Astrocyte (in vitro differentiated cells and primary cell): Measurements from ENCODE around the gene TRIM10. TPM values are rescaled to one million over a fixed set of nuclear protein-coding genes. Genes with fewer than 3 reads are reported as not detected.

ENCODE experiments used
- DNase-seq: peaks from one replicate; pipeline ENCODE4 v3.0.0-alpha.2; 2010; ENCODE audit warnings: low read depth
- FAIRE-seq: peaks from 2 replicates; lab custom pipeline; 2011; peaks lifted over from hg19 to GRCh38; lab: Jason Lieb, UNC
- H2AFZ ChIP-seq: 2 replicates; pipeline ENCODE4 v1.6.0; 2012; ENCODE audit warnings: low read depth, low read length, inconsistent platforms
- H3K27ac ChIP-seq: 2 replicates; pipeline ENCODE4 v1.5.1; 2011; ENCODE audit warnings: low read depth, low read length, inconsistent platforms
- H3K27me3 ChIP-seq: 2 replicates; pipeline ENCODE4 v1.6.0; 2011; ENCODE audit warnings: low read length, inconsistent platforms; ENCODE audit not compliant: insufficient read depth
- H3K36me3 ChIP-seq: 2 replicates; pipeline ENCODE4 v1.5.1; 2011; ENCODE audit warnings: low read length, inconsistent platforms; ENCODE audit not compliant: insufficient read depth
- H3K4me1 ChIP-seq: 2 replicates; pipeline ENCODE4 v1.5.1; 2011; ENCODE audit warnings: low read length, inconsistent platforms; ENCODE audit not compliant: insufficient read depth
- H3K4me2 ChIP-seq: 2 replicates; pipeline ENCODE4 v1.6.0; 2012; ENCODE audit warnings: low read length, inconsistent platforms
- H3K4me3 ChIP-seq: 2 replicates; pipeline ENCODE4 v1.5.1; 2011; ENCODE audit warnings: low read depth, mild to moderate bottlenecking, low read length, inconsistent platforms; ENCODE audit not compliant: insufficient read depth
- H3K79me2 ChIP-seq: 2 replicates; pipeline ENCODE4 v1.6.0; 2012; ENCODE audit warnings: mild to moderate bottlenecking, low read length, inconsistent platforms; ENCODE audit not compliant: insufficient read depth
- H3K9ac ChIP-seq: 2 replicates; pipeline ENCODE4 v1.6.0; 2012; ENCODE audit warnings: mild to moderate bottlenecking, low read length, inconsistent platforms
- H3K9me3 ChIP-seq: 2 replicates; pipeline ENCODE4 v1.5.1; 2012; ENCODE audit warnings: low read depth, mild to moderate bottlenecking, low read length, inconsistent platforms; ENCODE audit not compliant: insufficient read depth
- H4K20me1 ChIP-seq: 2 replicates; pipeline ENCODE4 v1.6.0; 2012; ENCODE audit warnings: low read length, inconsistent platforms; ENCODE audit not compliant: insufficient read depth
- H3K27ac Mint-ChIP-seq: one replicate; pipeline ENCODE4 v1.8.0; 2021; ENCODE audit warnings: mild to moderate bottlenecking, mixed read lengths; ENCODE audit not compliant: unreplicated experiment
- H3K27me3 Mint-ChIP-seq: one replicate; pipeline ENCODE4 v1.8.0; 2021; ENCODE audit warnings: low read depth, mixed read lengths; ENCODE audit not compliant: unreplicated experiment
- H3K36me3 Mint-ChIP-seq: one replicate; pipeline ENCODE4 v1.8.0; 2021; ENCODE audit warnings: low read depth, mixed read lengths; ENCODE audit not compliant: unreplicated experiment
- H3K4me1 Mint-ChIP-seq: one replicate; pipeline ENCODE4 v1.8.0; 2021; ENCODE audit warnings: low read depth, mixed read lengths; ENCODE audit not compliant: unreplicated experiment
- H3K4me3 Mint-ChIP-seq: one replicate; pipeline ENCODE4 v1.8.0; 2021; ENCODE audit warnings: mild to moderate bottlenecking, moderate library complexity, mixed read lengths; ENCODE audit not compliant: unreplicated experiment
- H3K9me3 Mint-ChIP-seq: one replicate; pipeline ENCODE4 v1.8.0; 2021; ENCODE audit warnings: mild to moderate bottlenecking, mixed read lengths; ENCODE audit not compliant: unreplicated experiment
- CTCF ChIP-seq: IDR thresholded peaks from 2 replicates; pipeline ENCODE4 v1.5.1; 2011; ENCODE audit warnings: low read depth, mild to moderate bottlenecking, inconsistent platforms, low read length, moderate library complexity; ENCODE audit not compliant: insufficient read depth
- EZH2 ChIP-seq: IDR thresholded peaks from 2 replicates; pipeline ENCODE4 v1.6.1; 2012; ENCODE audit warnings: mild to moderate bottlenecking, low read length, inconsistent platforms; ENCODE audit not compliant: insufficient read depth
- total RNA-seq: library from RNA; stranded (reverse); gene quantifications from 2 replicates; pipeline ENCODE4 v1.2.1, GENCODE V29; 2021

TRIM10 gene
- total RNA-seq, 1 donor from 2014 or later, result not detected

- no peaks in the 10 kb centered on the region for H3K36me3 Mint-ChIP-seq
- H2AFZ ChIP-seq, result no peak overlapping the region
- TF ChIP-seq CTCF (no peak), EZH2 (no peak)
- H3K9me3 Mint-ChIP-seq, result peaks cover 7% of the 10 kb centered on the region
- no peak overlapping the region for H3K9ac ChIP-seq
- H3K27ac Mint-ChIP-seq, result no peak overlapping the region
- peaks cover 12% of the 10 kb centered on the region for H3K4me1 Mint-ChIP-seq
- peaks cover 4% of the 10 kb centered on the region for H3K27me3 ChIP-seq
- FAIRE-seq, result no peak
- H3K27ac ChIP-seq, result no peak overlapping the region
- H3K36me3 ChIP-seq, result no peaks in the 10 kb centered on the region
- H3K27me3 Mint-ChIP-seq, result peaks cover 32% of the 10 kb centered on the region
- no peak overlapping the region for H3K4me3 ChIP-seq
- no peak overlapping the region for H3K4me3 Mint-ChIP-seq
- no peaks in the 10 kb centered on the region for H3K9me3 ChIP-seq
- no peaks in the 10 kb centered on the region for H3K79me2 ChIP-seq
- H3K4me2 ChIP-seq, result no peak overlapping the region
- H3K4me1 ChIP-seq, result peaks cover 7% of the 10 kb centered on the region
- no peaks in the 10 kb centered on the region for H4K20me1 ChIP-seq
- DNase-seq, result no peak
Observed at GRCh38 chr6:30160008-30160784, 815 bp downstream of the TRIM10 start.

- Histone ChIP-seq H4K20me1 (no peaks in the 10 kb centered on the region), H2AFZ (no peak overlapping the region), H3K9ac (no peak overlapping the region), H3K9me3 (no peaks in the 10 kb centered on the region), H3K27ac (no peak overlapping the region), H3K4me1 (peaks cover 18% of the 10 kb centered on the region), H3K4me2 (no peak overlapping the region), H3K4me3 (no peak overlapping the region), H3K27me3 (peaks cover 3% of the 10 kb centered on the region), H3K36me3 (no peaks in the 10 kb centered on the region), H3K79me2 (no peaks in the 10 kb centered on the region)
- H3K27ac Mint-ChIP-seq, result no peak overlapping the region
- peaks cover 26% of the 10 kb centered on the region for H3K27me3 Mint-ChIP-seq
- peaks cover 5% of the 10 kb centered on the region for H3K9me3 Mint-ChIP-seq
- TF ChIP-seq EZH2 (no peak), CTCF (no peak)
- no peak for DNase-seq
- H3K4me3 Mint-ChIP-seq, result no peak overlapping the region
- no peak for FAIRE-seq
- H3K36me3 Mint-ChIP-seq, result no peaks in the 10 kb centered on the region
- peaks cover 21% of the 10 kb centered on the region for H3K4me1 Mint-ChIP-seq
Observed at GRCh38 chr6:30158475-30159040, 2.5 kb downstream of the TRIM10 start.

GRCh38 chr6:30157999-30158398, 3.0 kb downstream of the TRIM10 start:
- H3K9me3 Mint-ChIP-seq, result peaks cover 5% of the 10 kb centered on the region
- H3K36me3 Mint-ChIP-seq, result no peaks in the 10 kb centered on the region
- Histone ChIP-seq H3K4me1 (peaks cover 18% of the 10 kb centered on the region), H3K4me2 (no peak overlapping the region), H3K9me3 (no peaks in the 10 kb centered on the region), H3K4me3 (no peak overlapping the region), H3K27me3 (no peaks in the 10 kb centered on the region), H3K27ac (no peak overlapping the region), H4K20me1 (no peaks in the 10 kb centered on the region), H3K9ac (no peak overlapping the region), H3K79me2 (no peaks in the 10 kb centered on the region), H3K36me3 (no peaks in the 10 kb centered on the region), H2AFZ (no peak overlapping the region)
- peaks cover 21% of the 10 kb centered on the region for H3K4me1 Mint-ChIP-seq
- H3K4me3 Mint-ChIP-seq, result no peak overlapping the region
- no peak for FAIRE-seq
- peaks cover 32% of the 10 kb centered on the region for H3K27me3 Mint-ChIP-seq
- H3K27ac Mint-ChIP-seq, result no peak overlapping the region
- DNase-seq, result no peak
- no peak for TF ChIP-seq CTCF
- TF ChIP-seq EZH2, result no peak
